GM12892 (cell line): Measurements from ENCODE around the gene CABCOCO1.

Source experiments
- POLR2A ChIP-seq: IDR thresholded peaks from 2 replicates; pipeline ENCODE4 v1.6.1; 2011; ENCODE audit warnings: low read depth, low read length, control low read depth
- POLR2AphosphoS5 ChIP-seq: IDR thresholded peaks from 2 replicates; pipeline ENCODE4 v1.6.1; 2011; ENCODE audit warnings: low read depth, low read length, control low read depth
- TAF1 ChIP-seq: IDR thresholded peaks from 2 replicates; pipeline ENCODE4 v1.6.1; 2011; ENCODE audit warnings: low read depth, mild to moderate bottlenecking, control low read depth, low read length, borderline replicate concordance

GRCh38 chr10:61664985-61665384 lies 2.3 kb downstream of the CABCOCO1 start:
- TF ChIP-seq POLR2AphosphoS5 (no peak), POLR2A (no peak), TAF1 (no peak)
